K562 (cell line): ENCODE measurements around the gene ACP5. TPM values are rescaled to one million over a fixed set of nuclear protein-coding genes. Genes with fewer than 3 reads are reported as not detected.

Experiments
- ADNP ChIP-seq: fragments of 200-800 bp; sonication (Bioruptor generic); IDR thresholded peaks from 2 replicates; pipeline ENCODE4 v1.6.1; 2016; ENCODE audit warnings: missing genetic modification characterization, missing compliant biosample characterization
- ARID1B ChIP-seq: fragments of 450-650 bp; IDR thresholded peaks from 2 replicates; pipeline ENCODE4 v1.6.1; 2016; ENCODE audit warnings: antibody characterized with exemption, mild to moderate bottlenecking, inconsistent platforms
- ELF4 ChIP-seq: fragments of 450-650 bp; formaldehyde crosslinking; IDR thresholded peaks from 2 replicates; pipeline ENCODE4 v1.4.0; 2022; ENCODE audit warnings: missing genetic modification characterization
- HDAC1 ChIP-seq, 2 experiments: fragments of 450-650 bp; IDR thresholded peaks; 2 replicates each; pipeline ENCODE4 v1.6.1; 2016 to 2017; ENCODE audit warnings: inconsistent platforms in 1 of 2, mild to moderate bottlenecking in 1 of 2, moderate library complexity in 1 of 2
- HNRNPL ChIP-seq: fragments of 200-400 bp; formaldehyde crosslinking; IDR thresholded peaks from 2 replicates; pipeline ENCODE4 v1.6.1; 2017; ENCODE audit warnings: low read depth, mild to moderate bottlenecking, low read length
- KDM5B ChIP-seq: fragments of 200-600 bp; sonication (generic); IDR thresholded peaks from 2 replicates; pipeline ENCODE4 v1.6.1; 2012; ENCODE audit warnings: low read depth, mild to moderate bottlenecking, moderate library complexity, low read length, control low read depth, inconsistent platforms; ENCODE audit not compliant: insufficient replicate concordance
- LEF1 ChIP-seq: fragments of 450-650 bp; IDR thresholded peaks from 2 replicates; pipeline ENCODE4 v1.6.1; 2016; ENCODE audit warnings: mild to moderate bottlenecking
- NEUROD1 ChIP-seq: fragments of 150-350 bp; IDR thresholded peaks from 2 replicates; pipeline ENCODE4 v1.6.1; 2014; ENCODE audit warnings: borderline replicate concordance, low read length, low read depth; ENCODE audit not compliant: partially characterized antibody
- SMARCE1 ChIP-seq: fragments of 450-650 bp; IDR thresholded peaks from 2 replicates; pipeline ENCODE4 v1.7.1; 2016; ENCODE audit warnings: mild to moderate bottlenecking
- SRF ChIP-seq, 2 experiments: fragments of 250-450, 450-650 bp in 1 of 2; sonication (Bioruptor Pico) in 1 of 2; sonication (generic) in 1 of 2; formaldehyde crosslinking; IDR thresholded peaks; 2 replicates each; pipeline versions ENCODE4 v1.5.0 to v1.5.1; 2020 to 2022; ENCODE audit warnings: mild to moderate bottlenecking in 1 of 2, missing genetic modification reagents in 1 of 2
- TBP ChIP-seq: optimal IDR thresholded peaks from 2 replicates; pipeline ENCODE3; 2011; ENCODE audit warnings: low read depth, low read length, improper control_type of control experiment
- ZBTB7A ChIP-seq: IDR thresholded peaks from 2 replicates; pipeline ENCODE4 v1.6.1; 2011; ENCODE audit warnings: low read depth, mild to moderate bottlenecking, low read length, moderate library complexity, borderline replicate concordance; ENCODE audit not compliant: control insufficient read depth
- ZEB2 ChIP-seq: fragments of 450-650 bp; IDR thresholded peaks from 2 replicates; pipeline ENCODE4 v1.6.1; 2016
- ZNF134 ChIP-seq: fragments of 250-450 bp; sonication (Bioruptor Pico); conservative IDR thresholded peaks from 2 replicates; pipeline ENCODE4 v1.4.0; 2020
- ZNF324 ChIP-seq: fragments of 250-450 bp; sonication (Bioruptor Pico); IDR thresholded peaks from 2 replicates; pipeline ENCODE4 v1.4.0; 2020; ENCODE audit warnings: mild to moderate bottlenecking
- polyA plus RNA-seq, 8 experiments: library from polyadenylated mRNA; depleted of rRNA in 4 of 8; stranded (reverse) in 5 of 8; unstranded in 3 of 8; fragments of >200 nt; fragmentation: Nextera tagmentation in 2 of 8; fragmentation: Illumina TruSeq in 1 of 8; extraction: Ambion mirVana in 2 of 8; extraction: Trizol in 1 of 8; gene quantifications; 2 replicates each; pipeline versions ENCODE4 v1.2.1 to v1.2.3, GENCODE V29; 2011 to 2014; ENCODE audit warnings: inconsistent platforms in 1 of 8, missing spikeins in 1 of 8
- total RNA-seq, 7 experiments: library from RNA; depleted of rRNA in 6 of 7; stranded (reverse); fragments of >200 nt in 6 of 7; fragmentation: Illumina TruSeq in 2 of 7; extraction: Trizol in 2 of 7; gene quantifications; 2 replicates each; pipeline versions ENCODE4 v1.2.1 to v1.2.3, GENCODE V29; 2011 to 2021; ENCODE audit warnings: low replicate concordance in 1 of 7
- TF ChIP-seq, protein P1 (sequence below): sonication (generic); formaldehyde crosslinking; IDR thresholded peaks from 2 replicates; pipeline ENCODE4 v1.8.1; 2022; ENCODE audit warnings: missing genetic modification reagents
- TF ChIP-seq, protein P2 (sequence below): fragments of 200-800 bp; sonication (Bioruptor generic); IDR thresholded peaks from 2 replicates; pipeline ENCODE4 v1.6.1; 2017; ENCODE audit warnings: missing genetic modification characterization, missing compliant biosample characterization

ACP5 gene
- total and polyA plus RNA-seq, 9 of the 15 experiments (the other 6 are each of a cell fraction or from before 2014, with no cell fraction given): 0.06 to 1.1 (median 0.31) TPM; not detected in 1

DNA sequence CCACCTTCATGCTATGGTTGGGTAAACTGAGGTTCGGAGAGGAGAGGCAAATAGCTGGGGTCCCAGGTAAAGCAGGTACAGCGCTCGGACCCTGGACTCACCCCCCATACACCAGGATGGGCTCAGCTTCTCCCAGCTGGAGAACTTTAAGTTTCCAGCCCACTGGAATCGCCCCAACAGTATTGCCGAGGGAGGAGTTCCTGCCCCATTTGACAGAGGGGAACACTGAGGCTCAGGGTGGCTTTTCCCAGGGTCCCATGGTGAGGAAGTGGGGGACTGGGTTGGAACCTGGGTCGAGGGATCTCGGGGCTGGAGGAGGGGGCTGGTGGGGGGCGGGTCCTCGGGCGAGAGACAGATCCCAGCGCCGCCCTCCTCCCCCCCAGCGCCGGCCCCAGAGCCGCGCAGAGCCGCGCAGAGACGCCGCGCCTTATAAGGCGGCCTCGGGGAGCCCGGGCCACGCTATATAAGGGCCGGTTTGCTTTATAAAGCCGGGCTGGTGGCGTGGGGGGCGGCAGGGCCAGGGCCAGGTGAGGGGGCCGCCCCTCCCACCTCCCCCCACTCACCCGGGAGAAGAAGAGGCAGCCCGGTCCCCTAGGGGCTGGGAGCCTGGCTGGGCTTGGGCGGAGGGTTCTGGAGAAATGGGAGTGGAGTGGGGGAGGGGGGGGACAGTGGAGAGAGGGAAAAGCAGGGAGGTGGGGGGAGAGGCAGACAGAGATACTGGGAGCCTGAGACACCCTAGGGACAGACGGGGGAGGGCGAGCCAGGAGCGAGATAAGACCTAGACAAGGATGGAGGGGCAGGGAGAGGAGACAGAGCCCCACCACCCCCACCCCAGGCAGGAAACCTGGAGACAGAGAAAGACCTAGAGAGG lies 37.7 kb downstream of the ACP5 start (continued):
- TF ChIP-seq ARID1B (peak; percentile 64), ELF4 (CRISPR knock-in tag) (no peak), ZBTB7A (peak; percentile 38; the same call in 1 of the 2 replicates), ZNF324 (CRISPR knock-in tag) (no peak), LEF1 (peak; percentile 28; the same call in 1 of the 2 replicates), ADNP (tag) (peak; percentile 93), ZEB2 (peak; percentile 17; the same call in 1 of the 2 replicates), HNRNPL (no peak), TBP (peak; percentile 26), KDM5B (no peak), SMARCE1 (peak; percentile 61; the same call in 1 of the 2 replicates), SRF (CRISPR knock-in tag; IDR thresholded peaks at IDR 0.05) (peak; percentile 50 to 96; a peak in 3 of 4 replicates), NEUROD1 (no peak), HDAC1 (IDR thresholded peaks at IDR 0.05) (peak in 1 of 2 experiments; percentile 34; a peak in 2 of 4 replicates), ZNF134 (CRISPR knock-in tag) (no peak)
- TF ChIP-seq, protein P1, sequence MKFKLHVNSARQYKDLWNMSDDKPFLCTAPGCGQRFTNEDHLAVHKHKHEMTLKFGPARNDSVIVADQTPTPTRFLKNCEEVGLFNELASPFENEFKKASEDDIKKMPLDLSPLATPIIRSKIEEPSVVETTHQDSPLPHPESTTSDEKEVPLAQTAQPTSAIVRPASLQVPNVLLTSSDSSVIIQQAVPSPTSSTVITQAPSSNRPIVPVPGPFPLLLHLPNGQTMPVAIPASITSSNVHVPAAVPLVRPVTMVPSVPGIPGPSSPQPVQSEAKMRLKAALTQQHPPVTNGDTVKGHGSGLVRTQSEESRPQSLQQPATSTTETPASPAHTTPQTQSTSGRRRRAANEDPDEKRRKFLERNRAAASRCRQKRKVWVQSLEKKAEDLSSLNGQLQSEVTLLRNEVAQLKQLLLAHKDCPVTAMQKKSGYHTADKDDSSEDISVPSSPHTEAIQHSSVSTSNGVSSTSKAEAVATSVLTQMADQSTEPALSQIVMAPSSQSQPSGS (CRISPR knock-in tag): no peak
- TF ChIP-seq, protein P2, sequence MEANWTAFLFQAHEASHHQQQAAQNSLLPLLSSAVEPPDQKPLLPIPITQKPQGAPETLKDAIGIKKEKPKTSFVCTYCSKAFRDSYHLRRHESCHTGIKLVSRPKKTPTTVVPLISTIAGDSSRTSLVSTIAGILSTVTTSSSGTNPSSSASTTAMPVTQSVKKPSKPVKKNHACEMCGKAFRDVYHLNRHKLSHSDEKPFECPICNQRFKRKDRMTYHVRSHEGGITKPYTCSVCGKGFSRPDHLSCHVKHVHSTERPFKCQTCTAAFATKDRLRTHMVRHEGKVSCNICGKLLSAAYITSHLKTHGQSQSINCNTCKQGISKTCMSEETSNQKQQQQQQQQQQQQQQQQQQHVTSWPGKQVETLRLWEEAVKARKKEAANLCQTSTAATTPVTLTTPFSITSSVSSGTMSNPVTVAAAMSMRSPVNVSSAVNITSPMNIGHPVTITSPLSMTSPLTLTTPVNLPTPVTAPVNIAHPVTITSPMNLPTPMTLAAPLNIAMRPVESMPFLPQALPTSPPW (CRISPR knock-in tag): peak; percentile 75
